GM12864 (cell line): ENCODE measurements around the gene KIF13A.
"Not testable (repeated sequence)": the region's sequence is repeated elsewhere in the genome, so short reads cannot be mapped to it uniquely, and the experiment has no call there.

Experiments
- DNase-seq: peaks from one replicate; pipeline ENCODE4 v3.0.0-alpha.2; 2011; ENCODE audit warnings: low read depth
- H3K4me3 ChIP-seq: 2 replicates; pipeline ENCODE4 v1.5.1; 2011; ENCODE audit warnings: mild to moderate bottlenecking, low read depth, low read length, control low read depth
- TF ChIP-seq, protein P1 (sequence below): IDR thresholded peaks from 2 replicates; pipeline ENCODE4 v1.5.1; 2011; ENCODE audit warnings: low read depth, mild to moderate bottlenecking, moderate library complexity, low read length, control low read depth, inconsistent platforms; ENCODE audit errors: missing control alignments

Gene KIF13A

GRCh38 chr6:17897681-17898080 is 89.8 kb downstream of the KIF13A start:
- H3K4me3 ChIP-seq: no peak overlapping the region
- TF ChIP-seq, protein P1, sequence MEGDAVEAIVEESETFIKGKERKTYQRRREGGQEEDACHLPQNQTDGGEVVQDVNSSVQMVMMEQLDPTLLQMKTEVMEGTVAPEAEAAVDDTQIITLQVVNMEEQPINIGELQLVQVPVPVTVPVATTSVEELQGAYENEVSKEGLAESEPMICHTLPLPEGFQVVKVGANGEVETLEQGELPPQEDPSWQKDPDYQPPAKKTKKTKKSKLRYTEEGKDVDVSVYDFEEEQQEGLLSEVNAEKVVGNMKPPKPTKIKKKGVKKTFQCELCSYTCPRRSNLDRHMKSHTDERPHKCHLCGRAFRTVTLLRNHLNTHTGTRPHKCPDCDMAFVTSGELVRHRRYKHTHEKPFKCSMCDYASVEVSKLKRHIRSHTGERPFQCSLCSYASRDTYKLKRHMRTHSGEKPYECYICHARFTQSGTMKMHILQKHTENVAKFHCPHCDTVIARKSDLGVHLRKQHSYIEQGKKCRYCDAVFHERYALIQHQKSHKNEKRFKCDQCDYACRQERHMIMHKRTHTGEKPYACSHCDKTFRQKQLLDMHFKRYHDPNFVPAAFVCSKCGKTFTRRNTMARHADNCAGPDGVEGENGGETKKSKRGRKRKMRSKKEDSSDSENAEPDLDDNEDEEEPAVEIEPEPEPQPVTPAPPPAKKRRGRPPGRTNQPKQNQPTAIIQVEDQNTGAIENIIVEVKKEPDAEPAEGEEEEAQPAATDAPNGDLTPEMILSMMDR: no peak
- DNase-seq: no peak

- no peak for DNase-seq
- TF ChIP-seq, protein P1: no peak
Measured at GRCh38 chr6:17894905-17895304, 92.5 kb downstream of the KIF13A start.

DNA sequence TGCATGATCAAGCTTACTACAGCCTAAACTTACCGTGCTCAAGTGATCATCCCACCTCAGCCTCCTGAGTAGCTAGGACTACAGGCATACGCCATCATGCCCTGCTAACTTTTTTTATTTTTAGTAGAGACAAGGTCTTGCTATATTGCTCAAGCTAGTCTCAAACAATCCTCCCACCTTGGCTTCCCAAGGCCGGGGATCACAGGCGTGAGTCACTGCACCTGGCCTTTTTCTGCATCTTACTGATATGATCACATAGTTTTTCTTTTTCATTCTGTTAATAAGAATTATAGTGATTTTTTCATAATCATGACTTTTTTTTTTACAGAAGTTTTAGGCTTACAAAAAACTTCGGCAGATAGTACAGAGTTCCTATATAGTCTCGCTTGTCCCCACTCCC is 93.2 kb downstream of the KIF13A start:
- H3K4me3 ChIP-seq: no peak overlapping the region
- TF ChIP-seq, protein P1: no peak
- DNase-seq: no peak

More at GRCh38 chr6:17894905-17895304, 92.5 kb downstream of the KIF13A start:
- no peak overlapping the region for H3K4me3 ChIP-seq

DNA sequence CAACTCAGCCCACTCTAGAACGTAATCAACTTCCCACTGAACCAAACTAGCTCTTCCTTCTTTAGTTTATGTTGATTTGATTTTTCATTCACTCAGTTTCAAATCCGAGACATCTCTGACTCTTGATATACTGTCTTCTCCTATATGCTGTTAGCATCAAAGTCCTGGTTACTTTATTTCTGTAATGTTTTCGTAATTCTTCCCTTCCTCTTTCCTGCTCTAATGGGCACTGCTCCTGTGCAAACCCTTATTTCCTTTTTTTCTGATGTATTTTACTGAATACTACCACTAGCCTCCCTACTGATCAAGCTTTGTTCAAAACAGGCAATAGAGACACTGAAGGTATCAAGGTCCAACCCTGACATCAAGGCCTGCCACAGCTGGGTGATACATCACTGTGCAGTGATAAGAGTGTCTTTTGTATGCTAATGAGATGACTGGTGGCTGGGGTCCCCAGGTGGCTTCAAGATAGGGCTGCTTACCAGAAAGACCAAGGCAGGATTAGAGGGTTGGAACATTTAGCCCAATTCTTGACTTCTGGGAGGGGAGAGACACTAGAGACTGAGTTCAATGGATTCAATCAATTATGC is 95.2 kb downstream of the KIF13A start:
- H3K4me3 ChIP-seq: no peak overlapping the region
- DNase-seq: no peak
- TF ChIP-seq, protein P1: no peak

DNA sequence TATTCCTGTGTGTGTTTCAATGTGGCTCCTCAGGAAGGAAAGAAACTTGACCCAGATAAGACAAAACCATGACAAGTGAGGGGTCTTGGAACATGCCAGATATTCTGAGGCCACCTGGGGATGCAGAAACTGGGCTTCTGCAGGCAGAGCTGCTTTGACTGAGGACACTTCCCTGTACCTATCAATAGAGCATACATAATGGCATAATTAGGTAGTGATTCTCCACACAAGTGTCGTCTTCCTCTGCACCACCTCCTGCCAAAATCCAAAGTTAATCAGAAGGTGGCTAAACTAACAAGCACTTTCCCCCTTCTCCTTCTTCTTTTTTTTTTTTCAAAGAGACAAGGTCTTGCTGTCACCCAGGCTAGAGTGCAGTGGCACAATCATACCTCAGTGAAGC is 97.1 kb downstream of the KIF13A start:
- no peak for DNase-seq
- no peak overlapping the region for H3K4me3 ChIP-seq
- TF ChIP-seq, protein P1: no peak

DNA sequence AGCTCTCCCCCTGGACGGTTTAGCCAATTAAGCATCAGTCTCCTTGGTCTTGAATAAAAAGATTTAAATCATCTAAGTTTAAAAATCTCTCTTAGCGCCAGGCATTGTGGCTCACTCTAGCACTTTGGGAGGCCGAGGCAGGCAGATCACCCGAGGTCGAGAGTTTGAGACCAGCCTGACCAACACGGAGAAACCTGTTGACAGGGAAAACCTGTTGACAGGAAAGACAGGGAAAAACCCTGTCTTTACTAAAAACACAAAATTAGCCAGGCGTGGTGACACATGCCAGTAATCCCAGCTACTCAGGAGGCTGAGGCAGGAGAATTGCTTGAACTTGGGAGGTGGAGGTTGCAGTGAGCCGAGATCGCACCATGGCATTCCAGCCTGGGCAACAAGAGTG is 97.7 kb downstream of the KIF13A start:
- not testable (repeated sequence) for H3K4me3 ChIP-seq, DNase-seq

GRCh38 chr6:17886891-17887290 is 100.5 kb downstream of the KIF13A start:
- no peak for DNase-seq
- H3K4me3 ChIP-seq: no peak overlapping the region
- TF ChIP-seq, protein P1: no peak
